HCT116 (cell line): ENCODE results near the gene TANGO6. TPM values are rescaled to one million over a fixed set of nuclear protein-coding genes. Genes with fewer than 3 reads are reported as not detected.

Experiments
- ATAC-seq: fragments of 200-7000 bp; cut with Tn5 transposase; 2 replicates; pipeline ENCODE4 v1.9.1; 2020; ENCODE audit warnings: mild to moderate bottlenecking, moderate library complexity
- BruUV-seq: library from RNA; stranded (reverse); fragments of 400-500 nt; replicated peaks from 2 replicates; lab custom pipeline; 2021; lab: Mats Ljungman, UMichigan
- CTCF ChIA-PET: fragments of 300-600 bp; sonication (Branson Sonifier 250); formaldehyde crosslinking; loops from one replicate; lab custom pipeline; 2021; ENCODE audit warnings: antibody characterized with exemption; lab: Charles Lee
- POLR2A ChIA-PET: fragments of 300-600, 350-600 bp; sonication (Branson Sonifier 250); formaldehyde crosslinking; loops from one replicate; lab custom pipeline; 2021; ENCODE audit warnings: antibody characterized with exemption; lab: Charles Lee
- RAD21 ChIA-PET, 2 experiments: fragments of 300-600 bp; sonication (Branson Sonifier 250); formaldehyde crosslinking; loops; one replicate each; lab custom pipeline; 2023; ENCODE audit warnings: low total read pairs in 2 of 2; ENCODE audit not compliant: uncharacterized antibody in 2 of 2, unreplicated experiment in 2 of 2, low non-redundant PET in 1 of 2; lab: Charles Lee
- DNase-seq: peaks from one replicate; pipeline ENCODE4 v3.0.0-alpha.2; 2010; ENCODE audit warnings: low read depth, low spot score
- H2AFZ ChIP-seq: fragments of 200-600 bp; shearing (Covaris generic), sonication (generic); 2 replicates; pipeline ENCODE4 v1.6.1; 2017; ENCODE audit warnings: low read depth, mixed run types, mixed read lengths, antibody characterized with exemption, low read length; ENCODE audit not compliant: poor library complexity, severe bottlenecking
- H3K27ac ChIP-seq: 2 replicates; pipeline ENCODE4 v1.5.1; 2012; ENCODE audit warnings: low read depth, low read length
- H3K27me3 ChIP-seq: fragments of 200-600 bp; sonication (generic); 2 replicates; pipeline ENCODE4 v1.6.1; 2016; ENCODE audit warnings: mixed run types, low read length, mixed read lengths; ENCODE audit not compliant: insufficient read depth
- H3K36me3 ChIP-seq, 2 experiments: fragments of 200-500 bp in 1 of 2; fragments of 200-600 bp in 1 of 2; sonication (Bioruptor generic) in 1 of 2; sonication (generic) in 1 of 2; 2 replicates each; pipeline versions ENCODE4 v1.5.1 to v1.6.1; 2014 to 2016; ENCODE audit warnings: low read length in 2 of 2, inconsistent platforms in 1 of 2, mixed read lengths in 1 of 2, mixed run types in 1 of 2; ENCODE audit not compliant: insufficient read depth in 2 of 2, control insufficient read depth in 1 of 2
- H3K4me1 ChIP-seq, 2 experiments: fragments of 200-600 bp in 1 of 2; sonication (generic) in 1 of 2; 2 replicates each; pipeline versions ENCODE4 v1.5.1 to v1.6.1; 2012 to 2017; ENCODE audit warnings: low read length in 2 of 2, inconsistent platforms in 1 of 2, mild to moderate bottlenecking in 1 of 2, mixed read lengths in 1 of 2, mixed run types in 1 of 2, moderate library complexity in 1 of 2; ENCODE audit not compliant: insufficient read depth in 2 of 2, control insufficient read depth in 1 of 2
- H3K4me2 ChIP-seq: fragments of 200-600 bp; sonication (generic); 2 replicates; pipeline ENCODE4 v1.6.1; 2017; ENCODE audit warnings: mixed run types, low read length, mixed read lengths
- H3K4me3 ChIP-seq, 2 experiments: fragments of 200-600 bp in 1 of 2; sonication (generic) in 1 of 2; replicated peaks in 1 of 2; 2 replicates each; pipeline ENCODE4 v1.5.1; 2011 to 2016; ENCODE audit warnings: low read length in 2 of 2, control low read depth in 1 of 2, low read depth in 1 of 2, mild to moderate bottlenecking in 1 of 2, mixed read lengths in 1 of 2, mixed run types in 1 of 2
- H3K79me2 ChIP-seq: fragments of 200-600 bp; sonication (generic); 2 replicates; pipeline ENCODE4 v1.6.1; 2017; ENCODE audit warnings: mild to moderate bottlenecking, mixed run types, low read length, moderate library complexity, mixed read lengths; ENCODE audit not compliant: insufficient read depth
- H3K9ac ChIP-seq: fragments of 200-600 bp; sonication (generic); 2 replicates; pipeline ENCODE4 v1.6.1; 2016; ENCODE audit warnings: low read length, mixed read lengths
- H3K9me2 ChIP-seq: fragments of 200-600 bp; sonication (generic), shearing (Covaris generic); 2 replicates; pipeline ENCODE4 v1.6.1; 2017; ENCODE audit warnings: mixed run types, mild to moderate bottlenecking, moderate library complexity; ENCODE audit not compliant: insufficient read depth
- H3K9me3 ChIP-seq, 2 experiments: fragments of 200-500 bp in 1 of 2; fragments of 200-600 bp in 1 of 2; sonication (Bioruptor generic) in 1 of 2; sonication (generic) in 1 of 2; 2 replicates each; pipeline ENCODE4 v1.6.1; 2014 to 2017; ENCODE audit warnings: low read length in 2 of 2, mixed read lengths in 2 of 2, inconsistent platforms in 1 of 2, low read depth in 1 of 2, mild to moderate bottlenecking in 1 of 2, mixed run types in 1 of 2, moderate library complexity in 1 of 2; ENCODE audit not compliant: control insufficient read depth in 1 of 2, insufficient read depth in 1 of 2
- H4K20me1 ChIP-seq: fragments of 200-600 bp; sonication (generic), shearing (Covaris generic); 2 replicates; pipeline ENCODE4 v1.6.1; 2017; ENCODE audit warnings: mixed run types, mild to moderate bottlenecking, moderate library complexity; ENCODE audit not compliant: insufficient read depth
- CBX3 ChIP-seq: IDR thresholded peaks from 2 replicates; pipeline ENCODE4 v1.6.1; 2012; ENCODE audit warnings: low read depth
- CTCF ChIP-seq, 3 experiments: fragments of 200-600 bp in 1 of 3; sonication (generic) in 1 of 3; IDR thresholded peaks in 2 of 3; conservative IDR thresholded peaks in 1 of 3; 2 replicates each; pipeline ENCODE4 v1.5.1; 2012 to 2017; ENCODE audit warnings: low read depth in 2 of 3, low read length in 2 of 3, antibody characterized with exemption in 1 of 3, borderline replicate concordance in 1 of 3, control low read depth in 1 of 3, mild to moderate bottlenecking in 1 of 3, mixed read lengths in 1 of 3, mixed run types in 1 of 3, moderate library complexity in 1 of 3; ENCODE audit not compliant: insufficient read depth in 1 of 3
- EGR1 ChIP-seq: IDR thresholded peaks from 2 replicates; pipeline ENCODE4 v1.6.1; 2012; ENCODE audit warnings: low read depth
- EZH2 ChIP-seq: fragments of 200-600 bp; sonication (generic); IDR thresholded peaks from 2 replicates; pipeline ENCODE4 v1.6.1; 2017; ENCODE audit warnings: antibody characterized with exemption, mixed run types
- EZH2phosphoT487 ChIP-seq: fragments of 200-600 bp; IDR thresholded peaks from 2 replicates; pipeline ENCODE4 v1.6.1; 2018; ENCODE audit warnings: antibody characterized with exemption, borderline replicate concordance
- FOSL1 ChIP-seq: IDR thresholded peaks from 2 replicates; pipeline ENCODE4 v1.6.1; 2012; ENCODE audit warnings: low read depth
- JUND ChIP-seq: IDR thresholded peaks from 2 replicates; pipeline ENCODE4 v1.6.1; 2012
- POLR2A ChIP-seq: IDR thresholded peaks from 2 replicates; pipeline ENCODE4 v1.7.0; 2011; ENCODE audit warnings: borderline replicate concordance; ENCODE audit not compliant: insufficient read depth, insufficient read length; ENCODE audit errors: extremely low read depth
- SRF ChIP-seq: IDR thresholded peaks from 2 replicates; pipeline ENCODE4 v1.6.1; 2012; ENCODE audit warnings: low read depth
- TCF7L2 ChIP-seq: IDR thresholded peaks from 2 replicates; pipeline ENCODE4 v1.7.0; 2011; ENCODE audit warnings: borderline replicate concordance, inconsistent platforms; ENCODE audit not compliant: insufficient read depth, insufficient read length; ENCODE audit errors: extremely low read depth
- YY1 ChIP-seq: IDR thresholded peaks from 2 replicates; pipeline ENCODE4 v1.6.1; 2011; ENCODE audit warnings: low read length, low read depth, moderate library complexity, mild to moderate bottlenecking; ENCODE audit not compliant: insufficient replicate concordance; ENCODE audit errors: extremely low read depth
- ZFX ChIP-seq: fragments of 450-650 bp; IDR thresholded peaks from 2 replicates; pipeline ENCODE4 v1.6.1; 2017
- ZNF274 ChIP-seq: fragments of 200-500 bp; sonication (Bioruptor generic); IDR thresholded peaks from 2 replicates; pipeline ENCODE4 v1.6.1; 2014; ENCODE audit warnings: mild to moderate bottlenecking, low read depth, low read length, inconsistent platforms
- intact Hi-C: fragments of 100-400 bp; cut with micrococcal nuclease; formaldehyde crosslinking; loops from 2 replicates; pipeline ENCODE4 v1.10.0; 2022
- total RNA-seq: library from RNA; stranded (reverse); gene quantifications from one replicate; pipeline ENCODE4 v1.2.1, GENCODE V29; 2021; ENCODE audit not compliant: unreplicated experiment
- TF ChIP-seq, protein P1 (sequence below): IDR thresholded peaks from 2 replicates; pipeline ENCODE4 v1.6.1; 2012; ENCODE audit warnings: low read depth

The TANGO6 gene
- total RNA-seq, 1 experiment from 2014 or later: 16.4 TPM

- no peak for TF ChIP-seq EZH2phosphoT487
- no peak for TF ChIP-seq ZFX
- no peak for TF ChIP-seq JUND
- no peak for TF ChIP-seq EGR1
- TF ChIP-seq, protein P1, sequence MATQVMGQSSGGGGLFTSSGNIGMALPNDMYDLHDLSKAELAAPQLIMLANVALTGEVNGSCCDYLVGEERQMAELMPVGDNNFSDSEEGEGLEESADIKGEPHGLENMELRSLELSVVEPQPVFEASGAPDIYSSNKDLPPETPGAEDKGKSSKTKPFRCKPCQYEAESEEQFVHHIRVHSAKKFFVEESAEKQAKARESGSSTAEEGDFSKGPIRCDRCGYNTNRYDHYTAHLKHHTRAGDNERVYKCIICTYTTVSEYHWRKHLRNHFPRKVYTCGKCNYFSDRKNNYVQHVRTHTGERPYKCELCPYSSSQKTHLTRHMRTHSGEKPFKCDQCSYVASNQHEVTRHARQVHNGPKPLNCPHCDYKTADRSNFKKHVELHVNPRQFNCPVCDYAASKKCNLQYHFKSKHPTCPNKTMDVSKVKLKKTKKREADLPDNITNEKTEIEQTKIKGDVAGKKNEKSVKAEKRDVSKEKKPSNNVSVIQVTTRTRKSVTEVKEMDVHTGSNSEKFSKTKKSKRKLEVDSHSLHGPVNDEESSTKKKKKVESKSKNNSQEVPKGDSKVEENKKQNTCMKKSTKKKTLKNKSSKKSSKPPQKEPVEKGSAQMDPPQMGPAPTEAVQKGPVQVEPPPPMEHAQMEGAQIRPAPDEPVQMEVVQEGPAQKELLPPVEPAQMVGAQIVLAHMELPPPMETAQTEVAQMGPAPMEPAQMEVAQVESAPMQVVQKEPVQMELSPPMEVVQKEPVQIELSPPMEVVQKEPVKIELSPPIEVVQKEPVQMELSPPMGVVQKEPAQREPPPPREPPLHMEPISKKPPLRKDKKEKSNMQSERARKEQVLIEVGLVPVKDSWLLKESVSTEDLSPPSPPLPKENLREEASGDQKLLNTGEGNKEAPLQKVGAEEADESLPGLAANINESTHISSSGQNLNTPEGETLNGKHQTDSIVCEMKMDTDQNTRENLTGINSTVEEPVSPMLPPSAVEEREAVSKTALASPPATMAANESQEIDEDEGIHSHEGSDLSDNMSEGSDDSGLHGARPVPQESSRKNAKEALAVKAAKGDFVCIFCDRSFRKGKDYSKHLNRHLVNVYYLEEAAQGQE: no peak
- no peak for TF ChIP-seq FOSL1
- TF ChIP-seq CTCF (IDR thresholded peaks at IDR 0.05 in 2 of 3, conservative IDR thresholded peaks at IDR 0.05 in 1 of 3; ENCODE audit: borderline replicate concordance in 1 of 3, insufficient read depth in 1 of 3, low read depth in 2 of 3, low read length in 2 of 3): no peak
- TF ChIP-seq POLR2A: no peak
- no peak for TF ChIP-seq EZH2
- no peak for TF ChIP-seq ZNF274
- TF ChIP-seq TCF7L2: no peak
- TF ChIP-seq YY1: no peak
- TF ChIP-seq CBX3: no peak
- TF ChIP-seq SRF: no peak
- TF ChIP-seq, all 23 proteins: peak for 0
- Histone ChIP-seq H4K20me1 (no peaks in the 10 kb centered on the region), H2AFZ (no peak overlapping the region), H3K4me2 (no peak overlapping the region), H3K4me3 (no peak overlapping the region), H3K9ac (no peak overlapping the region), H3K79me2 (no peaks in the 10 kb centered on the region), H3K9me3 (no peaks in the 10 kb centered on the region), H3K27ac (no peak overlapping the region), H3K4me1 (peaks cover 33 to 51% of the 10 kb centered on the region in 2 experiments), H3K36me3 (no peaks in the 10 kb centered on the region), H3K9me2 (no peaks in the 10 kb centered on the region), H3K27me3 (no peaks in the 10 kb centered on the region)
- ATAC-seq: no peak
- ChIA-PET RAD21 (no interaction called here), CTCF (no interaction called here), POLR2A (interaction anchor here (0.7 to 1.2 kb wide), 2 partner anchors 19 to 33 kb away, joined by 4 to 5 read pairs; no protein-coding TSS in a partner anchor)
- no peak for DNase-seq
- no TSS peak for BruUV-seq
- intact Hi-C loops: no loop called here
These were observed 192.0 kb downstream of the TANGO6 start for GRCh38 chr16:69035375-69035774.
